HG03280 (cell line): Measurements from ENCODE around the gene ADAMTS2.

Experiments
- ATAC-seq: cut with Tn5 transposase; IDR thresholded peaks from one replicate; pipeline ENCODE4 v1.9.1; 2021; ENCODE audit warnings: mild to moderate bottlenecking, moderate library complexity; ENCODE audit not compliant: unreplicated experiment

The ADAMTS2 gene

GRCh38 chr5:179149278-179149677 is 196.0 kb downstream of the ADAMTS2 start:
- no peak for ATAC-seq

DNA sequence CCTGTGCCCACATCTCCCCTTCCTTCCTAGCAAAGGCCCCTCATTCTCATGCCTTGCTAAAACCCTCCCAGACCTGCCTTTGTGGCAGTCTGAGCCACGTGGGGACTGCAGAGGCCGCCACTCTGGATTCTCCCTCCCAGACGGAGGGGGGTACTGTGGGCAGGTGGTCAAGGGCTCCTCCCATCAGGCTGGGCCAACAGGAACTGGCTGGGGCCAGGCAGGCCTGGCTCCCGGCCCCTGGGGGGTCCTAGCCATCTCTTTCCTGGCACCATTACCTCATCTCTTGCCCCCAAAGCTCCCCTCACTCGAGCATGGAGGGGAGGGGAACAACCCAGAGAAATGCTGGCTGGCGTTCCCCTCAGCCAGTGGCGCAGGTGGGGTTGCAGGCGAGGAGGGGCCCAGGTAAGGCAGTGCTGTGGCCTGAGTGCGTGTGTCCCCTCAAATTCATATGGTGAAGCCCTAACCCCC is 196.5 kb downstream of the ADAMTS2 start:
- no peak for ATAC-seq

- no peak for ATAC-seq
Measured at GRCh38 chr5:179147991-179148702, 197.1 kb downstream of the ADAMTS2 start.

DNA sequence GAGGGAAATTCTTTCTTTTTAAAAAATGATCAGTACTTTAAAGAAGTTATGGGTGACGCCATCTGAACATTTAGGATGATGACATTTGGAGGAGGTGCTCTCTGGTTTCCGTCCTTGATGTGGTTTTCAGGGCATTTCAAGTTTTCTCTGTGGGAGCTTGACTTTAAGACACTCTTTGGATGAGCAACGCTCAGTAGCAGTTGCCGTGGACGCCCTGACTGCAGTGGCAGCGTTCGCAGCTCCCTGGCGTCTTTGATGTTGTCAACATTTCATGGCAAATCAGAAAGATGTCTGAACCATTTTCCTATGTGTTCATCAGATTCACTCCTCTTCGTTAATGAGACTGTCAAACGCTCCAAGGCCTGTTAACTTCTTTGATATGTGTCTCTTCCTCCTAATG is 199.0 kb downstream of the ADAMTS2 start:
- no peak for ATAC-seq

GRCh38 chr5:179143446-179143845 is 201.8 kb downstream of the ADAMTS2 start:
- no peak for ATAC-seq

GRCh38 chr5:179142434-179143198 is 202.6 kb downstream of the ADAMTS2 start:
- ATAC-seq, result no peak

GRCh38 chr5:179141867-179142266 is 203.4 kb downstream of the ADAMTS2 start:
- no peak for ATAC-seq

DNA sequence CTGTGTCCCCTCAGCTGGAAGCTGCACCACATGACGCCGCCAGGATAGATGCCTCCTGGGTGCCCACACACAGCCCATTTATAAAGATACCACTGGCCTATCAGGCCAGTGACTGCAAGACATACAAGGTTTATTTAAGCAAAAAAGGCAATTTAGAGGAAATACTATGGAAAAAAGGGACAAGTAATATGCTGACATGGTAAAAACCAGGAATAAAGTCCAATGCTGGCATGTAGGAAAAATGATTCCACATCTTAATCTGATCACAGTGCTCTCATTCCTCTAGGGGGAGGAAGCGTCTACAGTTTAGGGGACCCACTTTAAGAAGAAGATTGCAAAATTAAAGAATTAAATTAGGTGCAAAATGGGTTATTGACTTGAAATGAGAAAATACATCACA is 205.0 kb downstream of the ADAMTS2 start:
- no peak for ATAC-seq

DNA sequence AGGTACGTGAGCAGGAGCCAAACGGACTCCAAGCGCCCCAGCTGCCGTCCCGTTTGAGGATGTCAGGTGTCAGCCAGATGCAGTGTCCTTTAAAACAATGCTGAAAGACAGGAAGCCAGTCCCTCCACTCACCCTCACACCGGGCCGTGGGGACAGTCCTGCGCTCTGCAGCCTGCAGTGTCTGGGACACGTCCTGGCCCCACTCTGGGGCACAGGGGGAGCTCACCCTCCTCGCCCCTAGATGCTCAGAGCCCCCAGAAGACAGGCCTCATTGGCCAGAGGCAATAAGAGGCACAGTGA is 205.4 kb downstream of the ADAMTS2 start:
- ATAC-seq, result no peak

DNA sequence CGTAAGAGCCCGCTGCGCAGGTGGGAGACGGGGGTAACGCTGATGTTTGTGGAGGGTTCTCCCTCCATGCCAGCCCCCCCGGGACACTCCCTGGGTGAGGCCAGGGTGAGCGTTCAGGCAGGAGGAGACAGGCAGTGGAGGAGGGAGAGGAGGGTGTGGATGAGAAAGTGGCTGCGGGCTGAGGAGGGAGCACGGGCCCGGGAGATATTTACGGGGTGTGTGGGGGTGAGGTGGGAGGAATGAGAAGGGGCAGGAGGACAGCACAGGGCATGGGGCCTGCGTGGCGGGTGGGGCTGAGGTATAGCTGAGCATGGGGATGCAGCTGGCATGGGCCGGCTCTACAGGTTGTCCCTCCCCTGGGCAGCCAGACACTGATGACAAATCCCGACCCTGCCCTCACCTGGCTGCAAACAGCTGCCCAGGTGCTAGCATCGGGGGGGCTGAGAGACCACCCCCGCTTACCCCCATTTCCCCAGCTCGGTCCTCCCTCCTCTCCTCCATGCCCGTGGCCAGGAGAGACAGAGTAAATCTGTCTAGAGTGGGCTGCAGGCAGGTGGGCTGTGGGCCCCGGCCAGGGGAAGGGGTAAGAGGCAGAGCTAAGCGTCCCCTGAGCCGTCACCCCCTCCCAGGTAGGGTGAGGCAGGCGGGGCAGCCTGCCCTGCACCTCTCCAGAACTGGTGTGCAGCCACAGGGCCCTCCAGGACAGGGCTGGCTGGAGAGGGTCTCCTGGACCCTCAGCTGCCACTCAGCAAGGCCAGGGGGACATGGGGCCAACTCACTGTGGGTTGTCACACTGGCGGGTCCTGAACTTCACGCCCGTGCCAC is 205.9 kb downstream of the ADAMTS2 start:
- ATAC-seq, result no peak

DNA sequence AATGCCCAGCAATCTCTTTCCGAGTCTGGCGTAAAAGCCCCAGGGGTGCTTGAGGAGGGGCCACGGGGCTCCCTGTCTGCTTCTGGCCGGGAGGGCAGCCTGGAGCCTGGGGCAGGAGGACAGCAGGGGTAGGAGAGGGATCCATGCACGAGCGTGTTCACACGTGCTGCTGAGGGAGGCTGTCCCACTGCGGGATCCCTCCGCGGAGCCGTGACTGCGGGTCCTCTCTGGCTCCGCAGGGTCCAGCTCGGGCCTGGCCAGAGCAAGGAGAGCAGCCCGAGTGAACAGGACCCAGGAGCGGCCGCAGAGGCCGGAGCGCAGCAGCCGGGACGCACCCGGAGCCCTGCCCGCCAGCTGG is 206.7 kb downstream of the ADAMTS2 start:
- ATAC-seq, result no peak

DNA sequence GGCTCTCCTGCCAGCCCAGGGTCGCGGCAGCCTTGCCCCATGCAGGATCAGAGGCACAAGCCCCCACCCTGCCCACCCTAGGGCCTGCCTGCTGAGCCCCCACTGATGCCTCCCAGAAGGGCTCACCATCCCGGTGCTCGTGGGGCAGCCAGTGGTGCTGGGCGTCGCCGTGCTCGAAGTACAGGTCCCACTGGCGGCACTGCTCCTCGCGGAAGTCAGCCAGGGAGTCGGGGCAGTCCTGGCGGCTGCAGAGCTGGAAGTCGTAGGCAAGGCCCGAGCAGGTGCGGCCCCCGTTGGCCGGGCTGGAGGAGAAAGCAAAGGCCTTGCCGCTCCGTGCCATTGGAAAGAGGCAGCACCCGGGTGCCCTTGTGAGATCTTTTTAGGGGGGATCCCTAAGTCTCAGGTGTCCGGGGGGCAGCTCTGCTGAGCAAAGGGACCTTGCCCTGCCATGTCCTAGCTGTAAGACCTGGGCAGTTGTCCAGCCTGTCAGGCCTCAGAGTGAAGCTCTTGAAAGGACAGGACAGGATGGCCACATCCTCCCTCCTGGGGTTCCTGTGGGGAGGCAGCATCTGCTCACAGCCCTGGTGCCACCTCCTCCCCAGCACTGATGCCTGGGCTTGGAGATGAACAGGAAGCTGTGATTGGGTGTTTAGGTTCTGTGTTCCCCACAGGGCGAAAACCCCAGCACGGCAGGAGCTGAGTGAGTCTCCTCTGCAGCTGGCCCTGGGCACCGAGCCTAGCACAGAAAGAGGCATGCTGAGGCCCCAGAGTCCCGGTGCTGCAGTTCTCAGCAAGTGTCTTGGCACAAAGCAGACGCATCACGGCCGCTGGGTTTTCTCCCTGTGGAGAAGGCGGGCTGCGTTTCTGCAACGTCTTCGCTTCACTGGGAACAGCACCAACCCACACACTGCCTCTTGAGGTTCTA is 207.4 kb downstream of the ADAMTS2 start:
- no peak for ATAC-seq

GRCh38 chr5:179137016-179137642 is 208.1 kb downstream of the ADAMTS2 start:
- no peak for ATAC-seq

- ATAC-seq, result no peak
Measured at GRCh38 chr5:179135441-179136215, 209.6 kb downstream of the ADAMTS2 start.

DNA sequence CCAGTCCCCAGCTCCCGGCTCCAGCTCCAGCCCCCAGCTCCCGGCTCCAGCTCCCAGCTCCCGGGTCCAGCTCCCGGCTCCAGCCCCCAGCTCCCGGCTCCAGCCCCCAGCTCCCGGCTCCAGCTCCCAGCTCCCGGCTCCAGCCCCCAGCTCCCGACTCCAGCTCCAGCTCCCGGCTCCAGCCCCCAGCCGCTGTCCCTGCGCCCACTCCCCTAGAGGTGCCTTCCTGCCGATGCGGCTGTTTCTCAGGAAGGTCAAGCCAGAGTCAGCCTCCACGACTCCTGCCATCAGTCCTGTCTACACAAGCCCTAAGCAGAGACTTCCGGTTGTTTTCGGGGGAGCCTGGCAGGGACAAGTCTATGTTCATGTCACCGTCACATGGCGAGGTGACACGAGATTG is 210.3 kb downstream of the ADAMTS2 start:
- no peak for ATAC-seq

- no peak for ATAC-seq
Measured at GRCh38 chr5:179134511-179134910, 210.8 kb downstream of the ADAMTS2 start.

DNA sequence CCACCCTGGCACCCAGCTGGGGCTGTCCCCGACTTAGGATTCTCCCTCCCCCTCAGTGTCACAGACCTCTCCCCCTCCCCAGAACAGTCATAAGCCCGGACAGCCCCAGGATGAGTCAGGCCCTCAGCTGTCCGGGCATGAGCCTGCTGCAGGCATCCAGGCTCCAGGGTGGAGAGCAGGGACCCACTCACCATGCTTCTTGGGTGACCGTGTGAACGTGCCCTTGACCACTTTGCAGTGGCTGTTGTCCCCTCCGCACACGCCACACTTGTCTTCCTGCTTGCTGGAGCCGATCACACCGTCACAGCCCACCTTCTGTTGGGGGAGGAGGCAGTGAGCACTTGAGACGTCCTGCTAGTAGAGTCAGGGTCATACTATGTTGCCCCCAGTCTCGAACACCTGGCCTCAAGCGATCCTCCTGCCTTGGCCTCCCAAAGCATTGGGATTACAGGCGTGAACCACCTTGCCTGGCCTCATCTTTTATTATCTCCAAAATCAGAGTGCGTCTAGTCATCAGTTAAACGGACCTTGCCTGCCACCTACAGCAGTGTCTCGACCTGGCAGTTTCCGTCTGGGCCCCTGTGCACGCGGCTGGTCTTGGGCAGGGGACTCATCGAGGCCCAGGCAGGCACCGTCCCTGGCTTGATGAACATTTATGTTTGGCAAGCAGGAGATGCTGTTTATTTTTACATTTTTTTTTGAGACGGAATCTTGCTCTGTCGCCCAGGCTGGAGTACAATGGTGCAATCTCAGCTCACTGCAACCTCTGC is 212.5 kb downstream of the ADAMTS2 start:
- no peak for ATAC-seq

DNA sequence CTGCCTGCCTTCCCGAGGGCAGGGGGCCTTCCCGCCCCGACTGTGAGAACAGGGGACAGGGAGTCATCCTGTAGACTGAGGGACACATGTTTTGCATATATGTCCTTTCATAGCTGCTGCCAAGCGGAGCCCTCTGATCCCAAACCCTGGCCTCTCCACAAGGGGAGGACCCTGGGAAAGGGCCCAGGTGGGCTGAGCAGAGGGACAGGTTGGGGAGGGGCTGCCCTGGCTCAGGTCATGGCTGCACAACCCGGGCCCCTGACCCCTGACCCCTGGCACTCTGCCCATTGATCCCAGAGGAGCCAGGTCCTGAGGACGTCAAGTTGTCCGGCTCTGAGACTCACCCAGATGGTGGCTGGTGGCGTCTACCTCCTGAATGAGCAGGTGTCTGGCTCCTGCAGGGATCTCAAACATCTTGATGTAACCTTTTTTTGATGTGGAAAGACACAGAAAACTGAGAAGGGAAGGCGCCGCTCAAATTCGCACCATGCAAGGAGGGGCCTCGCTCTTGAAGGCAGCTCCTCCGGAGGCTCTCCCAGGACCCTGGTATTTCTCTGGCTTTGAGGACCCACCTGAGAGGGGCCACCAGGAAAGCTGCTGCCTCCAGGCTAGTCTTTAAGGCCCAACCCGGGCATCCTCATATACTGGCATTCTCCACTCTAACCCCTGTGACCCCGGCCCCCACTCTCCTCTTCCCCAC is 213.2 kb downstream of the ADAMTS2 start:
- ATAC-seq, result no peak
